KMS-11 (cell line): Measurements from ENCODE around the gene TRUB2.
"Not testable (repeated sequence)": the region's sequence is repeated elsewhere in the genome, so short reads cannot be mapped to it uniquely, and the experiment has no call there.

Experiments used
- H2AFZ ChIP-seq: fragments of 200-600 bp; sonication (generic); 2 replicates; pipeline ENCODE4 v1.6.1; 2016; ENCODE audit warnings: antibody characterized with exemption, mixed run types, low read depth
- H3K27ac ChIP-seq: fragments of 200-600 bp; sonication (generic); 2 replicates; pipeline ENCODE4 v1.6.1; 2016; ENCODE audit warnings: mild to moderate bottlenecking, mixed run types
- H3K27me3 ChIP-seq: fragments of 200-600 bp; sonication (generic); 2 replicates; pipeline ENCODE4 v1.6.1; 2017; ENCODE audit warnings: mild to moderate bottlenecking, low read depth, mixed run types, moderate library complexity; ENCODE audit not compliant: insufficient read depth
- H3K36me3 ChIP-seq: fragments of 200-600 bp; sonication (generic); 2 replicates; pipeline ENCODE4 v1.6.1; 2017; ENCODE audit warnings: mild to moderate bottlenecking, mixed run types; ENCODE audit not compliant: insufficient read depth
- H3K4me1 ChIP-seq: fragments of 200-600 bp; sonication (generic); 2 replicates; pipeline ENCODE4 v1.6.1; 2016; ENCODE audit warnings: mild to moderate bottlenecking, low read depth, mixed run types; ENCODE audit not compliant: poor library complexity, severe bottlenecking
- H3K4me2 ChIP-seq: fragments of 200-600 bp; sonication (generic); 2 replicates; pipeline ENCODE4 v1.7.0; 2016; ENCODE audit warnings: mild to moderate bottlenecking, mixed run types
- H3K4me3 ChIP-seq: fragments of 200-600 bp; sonication (generic); IDR thresholded peaks from 2 replicates; pipeline ENCODE4 v1.6.1; 2017; ENCODE audit warnings: low read depth, low read length, mixed read lengths; ENCODE audit not compliant: insufficient read depth
- H3K79me2 ChIP-seq: fragments of 200-600 bp; sonication (generic); 2 replicates; pipeline ENCODE4 v1.6.1; 2016; ENCODE audit warnings: low read depth, mixed run types; ENCODE audit not compliant: insufficient read depth
- H3K9ac ChIP-seq: fragments of 200-600 bp; sonication (generic); 2 replicates; pipeline ENCODE4 v1.6.1; 2016; ENCODE audit warnings: mild to moderate bottlenecking, mixed run types
- H4K20me1 ChIP-seq: fragments of 200-600 bp; sonication (generic); 2 replicates; pipeline ENCODE4 v1.6.1; 2016; ENCODE audit warnings: mild to moderate bottlenecking, mixed run types; ENCODE audit not compliant: insufficient read depth
- TF ChIP-seq, protein P1 (sequence below): fragments of 200-600 bp; sonication (generic); conservative IDR thresholded peaks from 2 replicates; pipeline ENCODE4 v1.6.1; 2017; ENCODE audit warnings: low read depth, mild to moderate bottlenecking, antibody characterized with exemption, low read length, moderate library complexity, mixed read lengths

The TRUB2 gene

GRCh38 chr9:128286440-128286839 lies 35.8 kb downstream of the TRUB2 start:
- TF ChIP-seq, protein P1, sequence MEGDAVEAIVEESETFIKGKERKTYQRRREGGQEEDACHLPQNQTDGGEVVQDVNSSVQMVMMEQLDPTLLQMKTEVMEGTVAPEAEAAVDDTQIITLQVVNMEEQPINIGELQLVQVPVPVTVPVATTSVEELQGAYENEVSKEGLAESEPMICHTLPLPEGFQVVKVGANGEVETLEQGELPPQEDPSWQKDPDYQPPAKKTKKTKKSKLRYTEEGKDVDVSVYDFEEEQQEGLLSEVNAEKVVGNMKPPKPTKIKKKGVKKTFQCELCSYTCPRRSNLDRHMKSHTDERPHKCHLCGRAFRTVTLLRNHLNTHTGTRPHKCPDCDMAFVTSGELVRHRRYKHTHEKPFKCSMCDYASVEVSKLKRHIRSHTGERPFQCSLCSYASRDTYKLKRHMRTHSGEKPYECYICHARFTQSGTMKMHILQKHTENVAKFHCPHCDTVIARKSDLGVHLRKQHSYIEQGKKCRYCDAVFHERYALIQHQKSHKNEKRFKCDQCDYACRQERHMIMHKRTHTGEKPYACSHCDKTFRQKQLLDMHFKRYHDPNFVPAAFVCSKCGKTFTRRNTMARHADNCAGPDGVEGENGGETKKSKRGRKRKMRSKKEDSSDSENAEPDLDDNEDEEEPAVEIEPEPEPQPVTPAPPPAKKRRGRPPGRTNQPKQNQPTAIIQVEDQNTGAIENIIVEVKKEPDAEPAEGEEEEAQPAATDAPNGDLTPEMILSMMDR: no peak
- Histone ChIP-seq H3K4me3 (no peak overlapping the region), H3K4me1 (peaks cover 3% of the 10 kb centered on the region), H3K27ac (no peak overlapping the region), H2AFZ (no peak overlapping the region), H3K36me3 (no peaks in the 10 kb centered on the region), H3K27me3 (no peaks in the 10 kb centered on the region), H4K20me1 (no peaks in the 10 kb centered on the region), H3K9ac (no peak overlapping the region), H3K79me2 (no peaks in the 10 kb centered on the region), H3K4me2 (no peak overlapping the region)

DNA sequence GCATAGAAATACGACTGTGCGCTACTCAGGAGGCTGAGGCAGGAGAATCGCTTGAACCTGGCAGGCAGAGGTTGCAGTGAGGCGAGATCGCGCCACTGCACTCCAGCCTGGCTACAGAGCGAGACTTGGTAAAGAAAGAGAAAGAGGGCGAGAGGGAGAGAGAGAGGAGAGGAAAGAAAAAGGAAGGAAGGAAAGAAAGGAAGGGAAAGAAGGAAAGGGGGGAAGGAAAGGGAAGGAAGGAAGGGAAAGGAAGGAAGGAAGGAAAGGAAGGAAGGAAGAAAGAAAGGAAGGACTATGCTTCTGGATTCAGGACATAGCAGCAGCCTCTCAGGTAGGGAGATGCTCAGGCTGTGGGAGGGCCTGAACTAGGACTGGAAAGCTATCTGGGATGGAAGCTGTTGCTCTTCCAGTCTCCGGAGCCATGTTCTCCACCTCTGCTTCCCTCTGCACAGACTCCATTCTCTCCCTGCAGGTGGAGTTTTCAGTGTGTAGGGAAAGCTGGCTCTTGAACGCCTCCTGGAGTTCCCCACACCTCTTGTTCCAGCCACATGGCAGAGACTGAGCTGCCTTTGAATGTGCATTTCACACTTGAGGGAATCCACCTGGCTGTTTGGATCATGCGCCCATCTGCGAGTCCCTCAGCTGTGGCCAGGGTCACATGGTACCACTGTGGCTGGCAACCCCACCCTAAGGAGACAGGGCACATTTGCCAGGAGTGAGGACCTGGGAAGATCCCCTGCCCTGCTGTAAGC lies 37.0 kb downstream of the TRUB2 start:
- TF ChIP-seq, protein P1: no peak
- no peaks in the 10 kb centered on the region for H3K36me3 ChIP-seq
- no peaks in the 10 kb centered on the region for H4K20me1 ChIP-seq
- H3K4me1 ChIP-seq: peaks cover 3% of the 10 kb centered on the region
- no peak overlapping the region for H2AFZ ChIP-seq
- no peak overlapping the region for H3K4me3 ChIP-seq
- H3K27ac ChIP-seq: no peak overlapping the region
- H3K4me2 ChIP-seq: no peak overlapping the region
- no peaks in the 10 kb centered on the region for H3K79me2 ChIP-seq
- H3K27me3 ChIP-seq: no peaks in the 10 kb centered on the region
- no peak overlapping the region for H3K9ac ChIP-seq

DNA sequence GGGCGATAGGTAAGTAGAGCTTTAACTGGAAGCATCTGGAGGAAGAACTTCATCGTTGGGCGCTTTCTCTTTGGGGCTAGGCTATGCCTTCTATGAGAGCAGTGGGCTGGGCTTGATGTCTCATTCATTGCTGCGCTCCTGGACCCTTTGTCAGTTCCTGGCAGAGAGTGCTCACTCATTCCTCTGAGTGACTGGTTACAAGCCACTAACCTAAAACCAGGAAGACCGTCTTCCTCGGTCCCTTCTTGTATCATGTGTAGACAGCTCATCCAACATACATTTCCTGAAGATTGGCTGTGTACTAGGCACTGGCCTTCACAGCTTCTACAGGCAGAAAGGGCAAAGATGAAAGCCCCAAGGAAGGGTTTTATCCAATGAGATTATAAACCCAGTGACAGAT lies 39.7 kb downstream of the TRUB2 start:
- H3K9ac ChIP-seq: no peak overlapping the region
- TF ChIP-seq, protein P1: no peak
- no peaks in the 10 kb centered on the region for H4K20me1 ChIP-seq
- H3K36me3 ChIP-seq: no peaks in the 10 kb centered on the region
- no peaks in the 10 kb centered on the region for H3K4me1 ChIP-seq
- no peaks in the 10 kb centered on the region for H3K79me2 ChIP-seq
- no peak overlapping the region for H2AFZ ChIP-seq
- H3K4me2 ChIP-seq: no peak overlapping the region
- H3K27ac ChIP-seq: no peak overlapping the region
- H3K27me3 ChIP-seq: no peaks in the 10 kb centered on the region
- H3K4me3 ChIP-seq: no peak overlapping the region

- H3K36me3 ChIP-seq: no peaks in the 10 kb centered on the region
- H3K79me2 ChIP-seq: peaks cover 3% of the 10 kb centered on the region; the same call in 1 of the 2 replicates
- H3K27me3 ChIP-seq: no peaks in the 10 kb centered on the region
- no peak overlapping the region for H3K4me2 ChIP-seq
- H3K4me3 ChIP-seq: no peak overlapping the region
- no peaks in the 10 kb centered on the region for H4K20me1 ChIP-seq
- TF ChIP-seq, protein P1: no peak
- no peak overlapping the region for H3K27ac ChIP-seq
- H3K9ac ChIP-seq: no peak overlapping the region
- H2AFZ ChIP-seq: no peak overlapping the region
- no peaks in the 10 kb centered on the region for H3K4me1 ChIP-seq
These were observed 42.1 kb downstream of the TRUB2 start for GRCh38 chr9:128280084-128280622.

- not testable (repeated sequence) for H3K4me1 ChIP-seq, H3K36me3 ChIP-seq, H3K4me2 ChIP-seq, H4K20me1 ChIP-seq, H2AFZ ChIP-seq, H3K27me3 ChIP-seq, H3K9ac ChIP-seq, H3K27ac ChIP-seq, H3K79me2 ChIP-seq, H3K4me3 ChIP-seq
These were observed 42.9 kb downstream of the TRUB2 start for GRCh38 chr9:128279088-128280073.
